Suprapubic skin (tissue), 4 donors: ENCODE results near the gene GADL1.

ENCODE experiments used
- CTCF ChIP-seq, 2 donors: fragments of 200-600 bp in 1 of 2; fragments of 450-650 bp in 1 of 2; sonication (generic) in 1 of 2; IDR thresholded peaks; one replicate each; pipeline ENCODE4 v1.5.1; 2016 to 2019; ENCODE audit warnings: antibody characterized with exemption in 2 of 2, mild to moderate bottlenecking in 1 of 2, moderate library complexity in 1 of 2
- EP300 ChIP-seq: sonication (generic); formaldehyde crosslinking; IDR thresholded peaks from one replicate; pipeline ENCODE4 v1.6.1; 2017; ENCODE audit warnings: antibody characterized with exemption
- POLR2A ChIP-seq, 2 donors: fragments of 450-650 bp; IDR thresholded peaks; one replicate each; pipeline ENCODE4 v1.6.1; 2017; ENCODE audit warnings: antibody characterized with exemption in 2 of 2, mild to moderate bottlenecking in 2 of 2, moderate library complexity in 2 of 2
- POLR2AphosphoS5 ChIP-seq, 3 donors: sonication (generic); formaldehyde crosslinking; IDR thresholded peaks; one replicate each; pipeline ENCODE4 v1.6.1; 2017; ENCODE audit warnings: antibody characterized with exemption in 3 of 3

DNA sequence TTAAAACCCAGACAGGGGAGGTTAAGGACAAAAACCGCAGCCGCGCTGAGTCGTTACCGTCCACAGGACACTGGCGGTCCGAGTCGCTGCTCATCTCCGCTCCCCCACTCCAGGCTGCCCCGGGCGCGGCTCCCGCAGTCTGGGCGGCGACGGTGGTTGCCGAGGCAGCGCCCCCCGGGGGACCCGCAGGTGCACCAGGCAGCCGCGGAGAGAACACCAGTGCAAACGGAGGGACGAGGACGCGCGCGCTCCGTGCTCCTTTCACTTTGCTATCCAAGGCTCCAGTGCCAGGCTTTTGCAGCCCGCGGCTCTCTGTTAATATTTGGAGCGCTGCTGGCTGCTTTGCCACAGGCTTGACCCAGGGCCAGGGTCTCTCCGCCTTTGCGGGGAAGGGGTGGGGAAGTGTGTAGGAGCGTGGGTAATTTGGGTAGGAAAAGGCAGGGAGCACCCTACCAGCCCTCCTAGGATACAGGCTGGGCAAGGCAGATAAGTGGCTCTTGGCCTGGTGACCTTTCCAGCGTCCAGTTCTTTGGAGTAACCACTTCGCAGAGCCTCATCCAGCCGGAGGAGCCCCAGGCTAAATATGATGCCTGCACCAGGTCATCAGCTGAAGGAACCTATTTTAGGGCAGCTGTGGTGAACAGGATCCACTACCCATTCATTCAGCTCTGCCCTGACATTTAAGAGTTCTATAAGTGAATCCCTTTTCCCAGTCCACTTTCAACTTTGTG lies at the start of gene GADL1:
- TF ChIP-seq EP300 = no peak
- TF ChIP-seq CTCF (IDR thresholded peaks at IDR 0.05) = no peak
- TF ChIP-seq POLR2A (IDR thresholded peaks at IDR 0.05) = no peak
- TF ChIP-seq POLR2AphosphoS5 (IDR thresholded peaks at IDR 0.05) = no peak
